Measurements from ENCODE around the gene PARVB. TPM values are rescaled to one million over a fixed set of nuclear protein-coding genes. Genes with fewer than 3 reads are reported as not detected.

Gene PARVB
- total and polyA plus RNA-seq, 2 of the 8 experiments (the other 6 are each of a cell fraction or from before 2014, with no cell fraction given) = 14.5 to 18.6 TPM

GRCh38 chr22:44070029-44070428 lies 45.9 kb downstream of the PARVB start (continued):
- no peak for TF ChIP-seq CHD7 (IDR thresholded peaks at IDR 0.05; ENCODE audit: insufficient replicate concordance, low read length)
- TF ChIP-seq SUZ12 (IDR thresholded peaks at IDR 0.05; ENCODE audit: low read length) = no peak
- no peak for TF ChIP-seq SRF (IDR thresholded peaks at IDR 0.05; ENCODE audit: low read depth, low read length)
